Muscle layer of duodenum (tissue), 2 donors: ENCODE measurements around the gene DPYSL5.

ENCODE experiments used
- H3K27ac ChIP-seq: one replicate; pipeline ENCODE4 v1.7.0; 2013; ENCODE audit warnings: mild to moderate bottlenecking, low read length
- H3K27me3 ChIP-seq: one replicate; pipeline ENCODE4 v1.7.0; 2013; ENCODE audit warnings: low read depth, mild to moderate bottlenecking, control low read depth, low read length
- H3K36me3 ChIP-seq, 2 donors: one replicate each; pipeline ENCODE4 v1.7.0; 2013; ENCODE audit warnings: low read length in 2 of 2, control low read depth in 1 of 2, mild to moderate bottlenecking in 1 of 2; ENCODE audit not compliant: insufficient read depth in 2 of 2, control insufficient read depth in 1 of 2
- H3K4me1 ChIP-seq, 2 donors: one replicate each; pipeline ENCODE4 v1.7.0; 2013; ENCODE audit warnings: low read length in 2 of 2, mild to moderate bottlenecking in 2 of 2, control low read depth in 1 of 2, moderate library complexity in 1 of 2; ENCODE audit not compliant: insufficient read depth in 2 of 2, control insufficient read depth in 1 of 2
- H3K4me3 ChIP-seq, 2 donors: one replicate each; pipeline ENCODE4 v1.7.0; 2013; ENCODE audit warnings: low read length in 2 of 2, low read depth in 1 of 2, mild to moderate bottlenecking in 1 of 2
- H3K9me3 ChIP-seq, 2 donors: one replicate each; pipeline ENCODE4 v1.7.0; 2013; ENCODE audit warnings: low read length in 2 of 2, control low read depth in 1 of 2, mild to moderate bottlenecking in 1 of 2; ENCODE audit not compliant: control insufficient read depth in 1 of 2
- donor health status: healthy.

The DPYSL5 gene

DNA sequence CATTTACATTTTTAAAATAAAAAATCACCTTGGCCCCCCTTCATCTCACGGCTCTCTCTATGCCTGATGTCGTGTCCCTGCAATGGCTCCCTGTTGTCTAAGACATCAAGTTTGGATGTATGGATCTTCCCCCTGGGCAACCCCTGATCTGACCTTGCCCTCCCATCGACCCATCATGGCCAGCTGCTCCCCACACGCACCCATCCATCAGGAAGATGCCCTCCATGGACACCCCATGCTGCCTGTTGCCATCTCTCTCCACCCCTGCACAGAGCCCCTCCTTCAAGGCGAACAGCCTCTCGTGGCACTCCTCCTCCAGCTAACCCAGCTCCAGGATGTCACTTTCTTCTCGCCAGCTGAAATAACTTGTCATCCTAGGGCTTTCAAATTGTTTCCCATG is 59.5 kb downstream of the DPYSL5 start:
- Histone ChIP-seq H3K27ac (no peak overlapping the region), H3K4me1 (no peaks in the 10 kb centered on the region), H3K36me3 (no peaks in the 10 kb centered on the region), H3K27me3 (no peaks in the 10 kb centered on the region), H3K4me3 (no peak overlapping the region), H3K9me3 (no peaks in the 10 kb centered on the region)

GRCh38 chr2:26910176-26910575 is 62.2 kb downstream of the DPYSL5 start:
- Histone ChIP-seq H3K4me1 (no peaks in the 10 kb centered on the region), H3K27me3 (no peaks in the 10 kb centered on the region), H3K4me3 (no peak overlapping the region), H3K27ac (no peak overlapping the region), H3K9me3 (no peaks in the 10 kb centered on the region), H3K36me3 (no peaks in the 10 kb centered on the region)

DNA sequence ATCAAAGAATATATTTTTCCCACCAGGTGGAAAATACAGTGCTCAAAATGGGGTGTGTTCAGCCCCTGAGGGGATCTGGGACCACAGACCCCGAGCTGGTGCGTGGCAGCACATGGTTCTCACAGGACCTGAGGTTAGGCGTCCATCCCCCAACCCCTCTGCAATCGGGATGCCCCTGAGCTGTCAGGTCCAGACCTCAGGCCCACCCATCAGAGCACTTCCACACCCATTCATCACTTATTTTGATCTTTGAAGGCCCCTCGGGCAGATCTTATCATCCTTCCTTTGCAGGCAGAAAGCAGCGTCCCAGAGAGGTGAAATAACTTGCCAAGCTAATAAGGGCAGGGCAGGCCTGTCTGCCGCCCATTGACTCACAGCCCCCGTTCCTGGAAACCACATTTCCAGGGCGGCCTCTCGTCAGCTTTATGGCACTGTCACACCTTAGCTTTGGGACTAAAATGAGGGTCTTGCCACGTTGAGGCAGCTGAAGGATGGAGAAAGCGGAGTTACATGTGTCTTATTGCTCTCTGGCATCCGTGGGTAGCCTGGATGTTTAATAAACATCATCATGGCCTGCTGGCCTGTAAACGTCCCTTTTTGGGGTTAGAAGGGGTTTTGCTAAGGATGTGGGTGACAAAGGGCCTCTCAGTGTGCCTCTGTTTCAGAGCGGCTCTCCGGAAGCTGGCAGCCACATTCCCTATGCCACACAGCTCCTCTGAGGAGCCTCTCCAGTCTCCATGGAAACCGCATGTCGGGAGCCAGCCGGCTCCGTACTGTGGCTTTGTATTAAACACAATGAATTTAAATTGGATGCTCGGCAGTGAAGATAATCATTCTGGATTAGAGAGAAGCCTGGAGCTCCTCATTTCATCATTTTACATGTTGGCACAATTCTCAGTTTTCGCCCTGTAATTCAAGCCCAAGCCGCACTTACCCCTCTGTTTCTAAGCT is 64.3 kb downstream of the DPYSL5 start:
- Histone ChIP-seq H3K27ac (no peak overlapping the region), H3K4me3 (no peak overlapping the region), H3K9me3 (no peaks in the 10 kb centered on the region), H3K4me1 (no peaks in the 10 kb centered on the region), H3K36me3 (no peaks in the 10 kb centered on the region), H3K27me3 (peaks cover 3% of the 10 kb centered on the region)

- Histone ChIP-seq H3K4me1 (no peaks in the 10 kb centered on the region), H3K27ac (no peak overlapping the region), H3K4me3 (no peak overlapping the region), H3K27me3 (peaks cover 3% of the 10 kb centered on the region), H3K36me3 (no peaks in the 10 kb centered on the region), H3K9me3 (no peaks in the 10 kb centered on the region)
Observed at GRCh38 chr2:26913606-26913998, 65.7 kb downstream of the DPYSL5 start.

GRCh38 chr2:26913999-26914658 is 66.2 kb downstream of the DPYSL5 start:
- no peaks in the 10 kb centered on the region for H3K36me3 ChIP-seq
- H3K27ac ChIP-seq: no peak overlapping the region
- peaks cover 3% of the 10 kb centered on the region for H3K27me3 ChIP-seq

DNA sequence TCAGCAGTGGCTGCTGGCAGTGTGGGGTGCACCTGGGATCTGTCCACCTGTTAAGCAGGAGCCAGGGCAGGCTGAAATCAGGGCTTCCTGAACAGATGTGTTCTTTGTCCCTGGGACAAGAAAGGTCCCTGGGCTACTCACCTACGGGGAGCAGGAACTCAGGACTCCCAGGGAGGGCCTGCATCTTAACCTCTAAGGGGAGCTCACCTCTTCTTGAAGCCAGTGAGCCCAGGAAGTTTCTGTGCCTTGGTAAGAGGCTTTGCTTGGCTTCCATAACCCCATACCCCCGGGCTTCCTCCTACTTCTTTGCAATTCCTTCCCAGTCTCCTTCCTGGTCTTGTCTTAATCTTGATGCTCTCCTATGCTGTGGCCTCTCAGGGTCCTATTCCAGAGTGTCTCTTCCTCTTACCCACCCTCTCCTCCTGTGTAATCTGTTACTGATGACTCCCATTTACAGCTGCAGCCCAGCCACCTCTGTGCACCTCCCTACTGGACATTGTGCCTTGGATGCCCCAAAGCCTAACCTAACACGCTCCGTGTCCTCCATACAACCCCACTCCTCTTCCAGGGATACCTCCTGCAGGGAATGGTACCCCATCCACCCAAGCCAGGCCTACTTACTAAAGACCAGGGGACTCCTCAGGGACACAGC is 66.9 kb downstream of the DPYSL5 start:
- Histone ChIP-seq H3K4me1 (no peaks in the 10 kb centered on the region), H3K9me3 (no peaks in the 10 kb centered on the region), H3K4me3 (no peak overlapping the region), H3K27me3 (peaks cover 3% of the 10 kb centered on the region), H3K36me3 (no peaks in the 10 kb centered on the region), H3K27ac (no peak overlapping the region)

More at GRCh38 chr2:26913999-26914658, 66.2 kb downstream of the DPYSL5 start:
- no peaks in the 10 kb centered on the region for H3K4me1 ChIP-seq
- H3K4me3 ChIP-seq: no peak overlapping the region
- H3K9me3 ChIP-seq: no peaks in the 10 kb centered on the region

DNA sequence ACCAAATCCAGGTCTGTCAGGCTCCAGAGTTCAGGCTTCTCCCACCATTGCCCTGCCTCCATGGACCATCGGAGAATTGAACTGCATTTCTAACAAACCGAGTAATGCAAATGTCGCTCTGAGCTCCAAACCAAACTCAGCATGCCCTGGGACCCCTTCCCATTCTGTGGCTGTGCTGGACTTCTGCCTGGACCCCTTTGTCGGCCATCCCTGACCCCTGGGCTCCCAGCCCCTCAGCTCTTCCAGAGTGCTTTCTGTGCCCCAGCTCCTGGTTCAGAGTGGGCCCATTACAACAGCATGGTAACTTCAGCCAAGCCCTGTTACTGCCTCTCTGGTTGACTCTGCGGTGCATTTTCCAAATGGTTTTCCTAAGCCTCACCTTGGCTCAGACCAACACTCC is 67.4 kb downstream of the DPYSL5 start:
- Histone ChIP-seq H3K27ac (no peak overlapping the region), H3K27me3 (peaks cover 3% of the 10 kb centered on the region), H3K9me3 (no peaks in the 10 kb centered on the region), H3K36me3 (no peaks in the 10 kb centered on the region), H3K4me3 (no peak overlapping the region), H3K4me1 (no peaks in the 10 kb centered on the region)

GRCh38 chr2:26916128-26916692 is 68.3 kb downstream of the DPYSL5 start:
- Histone ChIP-seq H3K27me3 (peaks cover 3% of the 10 kb centered on the region), H3K4me1 (no peaks in the 10 kb centered on the region), H3K4me3 (no peak overlapping the region), H3K36me3 (no peaks in the 10 kb centered on the region), H3K27ac (no peak overlapping the region), H3K9me3 (no peaks in the 10 kb centered on the region)

DNA sequence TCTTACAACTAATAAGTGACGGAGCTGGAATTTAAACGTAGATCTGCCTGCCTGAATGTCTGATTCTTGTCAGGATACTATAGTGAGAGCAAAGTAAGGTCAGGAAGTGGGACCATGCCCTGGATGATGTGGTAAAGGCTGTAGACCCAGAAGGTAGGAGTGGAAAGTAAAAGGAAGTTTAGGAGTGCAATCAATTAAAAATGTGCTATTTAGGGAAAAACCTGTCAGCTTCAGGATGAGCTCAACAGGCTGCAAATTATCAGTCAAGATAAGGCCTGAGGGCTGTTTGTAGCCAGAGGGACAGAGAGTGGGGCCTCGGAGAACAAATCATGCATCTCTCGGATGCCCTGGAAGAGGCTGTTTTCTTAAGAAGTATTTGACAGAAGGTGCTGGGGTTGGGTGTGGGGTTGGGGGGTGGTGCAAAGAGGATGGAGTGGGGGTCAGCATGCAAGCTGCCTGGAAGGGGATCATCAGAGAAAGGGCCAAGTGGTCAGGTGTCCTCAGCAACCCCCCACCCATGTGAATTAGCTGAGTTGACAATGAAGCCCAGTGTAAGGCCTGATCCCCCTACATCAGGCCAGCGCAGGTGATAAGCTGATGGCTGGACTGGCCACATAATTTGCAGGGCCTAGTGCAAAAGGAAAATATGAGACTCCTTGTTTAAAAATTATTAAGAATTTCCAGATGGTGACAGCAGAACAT is 69.4 kb downstream of the DPYSL5 start:
- Histone ChIP-seq H3K36me3 (no peaks in the 10 kb centered on the region), H3K27me3 (peaks cover 3% of the 10 kb centered on the region), H3K4me1 (no peaks in the 10 kb centered on the region), H3K9me3 (no peaks in the 10 kb centered on the region), H3K4me3 (no peak overlapping the region), H3K27ac (no peak overlapping the region)

DNA sequence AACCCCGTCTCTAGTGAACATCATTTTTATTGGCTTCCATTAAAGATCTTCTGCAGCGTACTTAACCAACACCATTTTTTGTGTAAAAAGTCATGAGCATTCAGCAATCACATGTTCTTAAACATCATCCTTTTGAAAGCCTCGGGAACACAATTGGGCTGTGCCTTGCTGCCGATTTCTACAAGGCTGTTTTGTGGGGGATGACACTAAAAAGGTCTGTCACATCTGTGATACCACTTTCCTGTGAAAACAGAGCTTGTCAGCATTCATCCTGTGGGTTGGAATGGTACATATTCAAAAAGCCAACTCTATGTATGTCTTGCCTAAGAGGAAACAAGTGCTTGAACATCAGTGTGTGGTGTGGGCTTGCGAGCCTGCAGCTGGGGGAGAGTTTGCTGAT is 73.4 kb downstream of the DPYSL5 start:
- Histone ChIP-seq H3K27me3 (no peaks in the 10 kb centered on the region), H3K27ac (no peak overlapping the region), H3K4me1 (no peaks in the 10 kb centered on the region), H3K9me3 (no peaks in the 10 kb centered on the region), H3K36me3 (no peaks in the 10 kb centered on the region), H3K4me3 (no peak overlapping the region)
